ENCODE results near the gene RANGAP1. TPM values are rescaled to one million over a fixed set of nuclear protein-coding genes. Genes with fewer than 3 reads are reported as not detected.

Gene RANGAP1
- total RNA-seq, 1 experiment from 2014 or later, result 177 TPM

DNA sequence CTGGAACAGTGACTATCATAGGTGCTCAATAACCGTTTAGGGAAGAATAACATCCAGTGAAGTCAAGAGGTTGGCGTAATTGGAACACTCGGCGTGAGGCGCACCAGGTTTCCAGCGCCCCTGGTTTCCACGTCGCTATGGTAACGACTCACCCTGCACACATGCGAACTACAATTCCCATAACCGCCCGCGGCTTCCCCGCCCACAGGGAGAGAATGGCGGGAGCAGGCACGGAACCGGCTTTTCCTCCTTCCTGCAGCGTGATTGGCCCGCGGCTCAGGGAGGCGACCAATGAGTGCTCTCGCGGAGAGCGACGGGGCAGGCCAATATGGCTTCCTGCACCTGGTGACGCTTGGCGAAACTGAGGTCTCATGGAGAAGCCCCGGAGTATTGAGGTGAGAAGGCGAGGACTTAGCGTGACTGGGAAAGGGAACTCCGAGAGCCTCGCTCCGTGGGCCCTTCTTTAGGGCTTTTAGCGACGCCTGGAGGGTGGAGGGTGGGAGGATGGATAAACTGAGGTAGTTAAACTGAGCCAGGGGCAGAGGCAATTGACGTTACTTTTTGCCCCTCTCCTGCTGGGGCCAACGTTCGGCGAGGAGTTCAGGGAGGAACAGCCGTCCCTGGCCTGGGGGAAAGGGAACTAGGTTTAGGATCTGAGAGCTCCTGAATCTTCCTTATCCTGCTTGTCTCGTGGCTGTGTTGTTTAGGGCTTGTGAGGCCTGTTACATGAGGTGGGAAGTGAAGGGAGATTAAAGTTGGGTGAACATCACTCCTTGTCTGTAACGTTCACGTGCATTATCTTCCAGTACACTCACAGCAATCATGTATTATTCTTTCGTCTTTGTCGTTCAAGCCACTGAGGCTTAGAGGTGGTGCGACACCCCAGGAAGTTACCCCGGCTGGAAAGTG is 80.7 kb downstream of the RANGAP1 start, which contains the start of gene L3MBTL2:
Gene L3MBTL2 (plus strand): TSS at position 321 of the 909 bp plus-strand sequence. CDS start 51 bp downstream, at position 372.
- intact Hi-C loops (cut with micrococcal nuclease; ENCODE audit: unreplicated experiment), result no loop called here
- Histone ChIP-seq H3K27me3 (replicated peaks; ENCODE audit: insufficient read depth, low read depth, low read length, poor library complexity) (no peaks in the 10 kb centered on the region), H3K27ac (ENCODE audit: low read depth, low read length, poor library complexity, severe bottlenecking) (peak within 1 kb of the TSS; percentile 77), H3K36me3 (ENCODE audit: insufficient read depth, low read length, poor library complexity, severe bottlenecking) (peaks cover 5% of the 10 kb centered on the region), H3K4me1 (ENCODE audit: insufficient read depth, low read length, poor library complexity, severe bottlenecking) (peaks cover 6% of the 10 kb centered on the region), H3K9me3 (ENCODE audit: low read depth, low read length, poor library complexity, severe bottlenecking) (no peaks in the 10 kb centered on the region), H3K4me3 (ENCODE audit: low read depth, low read length, poor library complexity, severe bottlenecking) (peak within 1 kb of the TSS; percentile 74)
- TSS peak; percentile 89 for BruUV-seq (replicated peaks)
- peak; percentile 99 for DNase-seq (ENCODE audit: low spot score)
- ChIA-PET CTCF (no interaction called here), POLR2A (ENCODE audit: low non-redundant PET) (no interaction called here)
- TF ChIP-seq EZH2 (IDR thresholded peaks at IDR 0.05; ENCODE audit: borderline replicate concordance, low read depth, low read length, poor library complexity, severe bottlenecking), result no peak

DNA sequence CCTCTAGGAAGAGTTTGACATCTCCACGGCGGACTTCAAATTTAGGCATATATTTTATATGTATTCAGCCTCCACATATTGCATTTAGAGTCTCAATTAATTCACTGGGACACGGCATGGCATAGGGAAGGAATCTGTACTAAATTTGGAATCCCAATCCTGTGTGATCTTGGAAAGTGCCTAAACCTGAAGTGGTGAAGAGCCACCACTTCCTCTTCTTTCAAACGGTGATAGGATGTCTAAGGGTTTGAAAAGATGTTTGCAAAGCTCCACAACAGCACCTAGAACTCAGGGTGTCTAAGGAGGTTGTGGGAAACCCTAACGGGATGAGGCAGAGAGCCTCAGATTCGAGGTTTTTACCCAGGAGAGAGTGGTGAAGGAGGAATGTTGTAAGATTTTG is 81.9 kb downstream of the RANGAP1 start:
- intact Hi-C loops (cut with micrococcal nuclease; ENCODE audit: unreplicated experiment), result no loop called here
- no TSS peak for BruUV-seq (replicated peaks)
- no peak overlapping the region for H3K4me3 ChIP-seq (ENCODE audit: low read depth, low read length, poor library complexity, severe bottlenecking)
- H3K36me3 ChIP-seq (ENCODE audit: insufficient read depth, low read length, poor library complexity, severe bottlenecking), result no peaks in the 10 kb centered on the region
- peaks cover 6% of the 10 kb centered on the region for H3K4me1 ChIP-seq (ENCODE audit: insufficient read depth, low read length, poor library complexity, severe bottlenecking)
- DNase-seq (ENCODE audit: low spot score), result no peak
- no peaks in the 10 kb centered on the region for H3K9me3 ChIP-seq (ENCODE audit: low read depth, low read length, poor library complexity, severe bottlenecking)
- H3K27me3 ChIP-seq (replicated peaks; ENCODE audit: insufficient read depth, low read depth, low read length, poor library complexity), result no peaks in the 10 kb centered on the region
- no peak overlapping the region for H3K27ac ChIP-seq (ENCODE audit: low read depth, low read length, poor library complexity, severe bottlenecking)
- ChIA-PET POLR2A (ENCODE audit: low non-redundant PET) (no interaction called here), CTCF (no interaction called here)
- TF ChIP-seq EZH2 (IDR thresholded peaks at IDR 0.05; ENCODE audit: borderline replicate concordance, low read depth, low read length, poor library complexity, severe bottlenecking), result no peak
- TF ChIP-seq, protein P1, sequence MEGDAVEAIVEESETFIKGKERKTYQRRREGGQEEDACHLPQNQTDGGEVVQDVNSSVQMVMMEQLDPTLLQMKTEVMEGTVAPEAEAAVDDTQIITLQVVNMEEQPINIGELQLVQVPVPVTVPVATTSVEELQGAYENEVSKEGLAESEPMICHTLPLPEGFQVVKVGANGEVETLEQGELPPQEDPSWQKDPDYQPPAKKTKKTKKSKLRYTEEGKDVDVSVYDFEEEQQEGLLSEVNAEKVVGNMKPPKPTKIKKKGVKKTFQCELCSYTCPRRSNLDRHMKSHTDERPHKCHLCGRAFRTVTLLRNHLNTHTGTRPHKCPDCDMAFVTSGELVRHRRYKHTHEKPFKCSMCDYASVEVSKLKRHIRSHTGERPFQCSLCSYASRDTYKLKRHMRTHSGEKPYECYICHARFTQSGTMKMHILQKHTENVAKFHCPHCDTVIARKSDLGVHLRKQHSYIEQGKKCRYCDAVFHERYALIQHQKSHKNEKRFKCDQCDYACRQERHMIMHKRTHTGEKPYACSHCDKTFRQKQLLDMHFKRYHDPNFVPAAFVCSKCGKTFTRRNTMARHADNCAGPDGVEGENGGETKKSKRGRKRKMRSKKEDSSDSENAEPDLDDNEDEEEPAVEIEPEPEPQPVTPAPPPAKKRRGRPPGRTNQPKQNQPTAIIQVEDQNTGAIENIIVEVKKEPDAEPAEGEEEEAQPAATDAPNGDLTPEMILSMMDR (conservative IDR thresholded peaks at IDR 0.05; ENCODE audit: low read depth, low read length), result no peak

DNA sequence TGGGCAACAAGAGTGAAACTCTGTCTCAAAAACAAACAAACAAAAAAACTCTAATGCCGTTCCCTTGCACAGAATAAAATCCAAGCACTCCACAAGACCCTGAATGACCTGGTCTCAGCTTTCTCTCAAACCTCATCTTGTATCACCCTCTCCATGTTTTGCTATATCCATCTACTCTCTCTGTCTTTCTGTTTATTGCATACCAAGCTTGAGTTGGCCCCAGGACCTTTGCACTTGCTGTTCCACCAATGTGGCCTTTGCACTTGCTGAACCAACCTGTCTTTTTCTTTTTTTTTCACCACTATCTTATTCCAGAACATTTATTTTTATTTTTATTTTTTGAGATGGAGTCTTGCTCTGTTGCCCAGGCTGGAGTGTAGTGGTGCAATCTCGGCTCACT is 82.9 kb downstream of the RANGAP1 start:
- CTCF ChIA-PET, result no interaction called here
- no peaks in the 10 kb centered on the region for H3K27me3 ChIP-seq (replicated peaks; ENCODE audit: insufficient read depth, low read depth, low read length, poor library complexity)
- DNase-seq (ENCODE audit: low spot score), result no peak
- no peak overlapping the region for H3K27ac ChIP-seq (ENCODE audit: low read depth, low read length, poor library complexity, severe bottlenecking)
- intact Hi-C loops (cut with micrococcal nuclease; ENCODE audit: unreplicated experiment), result no loop called here
- no peak for TF ChIP-seq EZH2 (IDR thresholded peaks at IDR 0.05; ENCODE audit: borderline replicate concordance, low read depth, low read length, poor library complexity, severe bottlenecking)
- TF ChIP-seq, protein P1 (conservative IDR thresholded peaks at IDR 0.05; ENCODE audit: low read depth, low read length), result no peak
- POLR2A ChIA-PET (ENCODE audit: low non-redundant PET), result no interaction called here
- no peak overlapping the region for H3K4me3 ChIP-seq (ENCODE audit: low read depth, low read length, poor library complexity, severe bottlenecking)
- no TSS peak for BruUV-seq (replicated peaks)
- H3K36me3 ChIP-seq (ENCODE audit: insufficient read depth, low read length, poor library complexity, severe bottlenecking), result no peaks in the 10 kb centered on the region
- peaks cover 14% of the 10 kb centered on the region for H3K4me1 ChIP-seq (ENCODE audit: insufficient read depth, low read length, poor library complexity, severe bottlenecking)
- H3K9me3 ChIP-seq (ENCODE audit: low read depth, low read length, poor library complexity, severe bottlenecking), result no peaks in the 10 kb centered on the region
